GM19395 (cell line): ENCODE measurements around the gene APBA1.

Source experiments
- ATAC-seq: cut with Tn5 transposase; IDR thresholded peaks from one replicate; pipeline ENCODE4 v1.9.1; 2021; ENCODE audit warnings: mild to moderate bottlenecking, moderate library complexity; ENCODE audit not compliant: unreplicated experiment

The APBA1 gene

GRCh38 chr9:69535911-69536310 lies 136.3 kb downstream of the APBA1 start:
- no peak for ATAC-seq

- ATAC-seq = no peak
These were observed 136.8 kb downstream of the APBA1 start for GRCh38 chr9:69535286-69535832.

GRCh38 chr9:69532396-69532795 lies 139.8 kb downstream of the APBA1 start:
- no peak for ATAC-seq

- ATAC-seq = no peak
These were observed 144.7 kb downstream of the APBA1 start for GRCh38 chr9:69527454-69527853.

GRCh38 chr9:69526699-69527098 lies 145.5 kb downstream of the APBA1 start:
- no peak for ATAC-seq

- peak; percentile 97 for ATAC-seq
These were observed 152.5 kb downstream of the APBA1 start for GRCh38 chr9:69519470-69520240.

GRCh38 chr9:69516353-69517322 lies 155.5 kb downstream of the APBA1 start:
- no peak for ATAC-seq

- ATAC-seq = no peak
These were observed 156.4 kb downstream of the APBA1 start for GRCh38 chr9:69515810-69516209.

- no peak for ATAC-seq
These were observed 158.9 kb downstream of the APBA1 start for GRCh38 chr9:69513141-69513820.

- no peak for ATAC-seq
These were observed 168.1 kb downstream of the APBA1 start for GRCh38 chr9:69504058-69504457.

- ATAC-seq = no peak
These were observed 169.4 kb downstream of the APBA1 start for GRCh38 chr9:69502671-69503301.

- no peak for ATAC-seq
These were observed 171.3 kb downstream of the APBA1 start for GRCh38 chr9:69500896-69501295.

- ATAC-seq = no peak
These were observed 172.2 kb downstream of the APBA1 start for GRCh38 chr9:69499959-69500358.

GRCh38 chr9:69499407-69499806 lies 172.8 kb downstream of the APBA1 start:
- ATAC-seq = no peak

- ATAC-seq = no peak
These were observed 173.7 kb downstream of the APBA1 start for GRCh38 chr9:69498470-69498869.

- ATAC-seq = no peak
These were observed 174.4 kb downstream of the APBA1 start for GRCh38 chr9:69497816-69498215.

- no peak for ATAC-seq
These were observed 175.2 kb downstream of the APBA1 start for GRCh38 chr9:69496846-69497450.

- no peak for ATAC-seq
These were observed 176.9 kb downstream of the APBA1 start for GRCh38 chr9:69495296-69495695.

GRCh38 chr9:69494763-69495162 lies 177.4 kb downstream of the APBA1 start:
- ATAC-seq = no peak

GRCh38 chr9:69494208-69494607 lies 178.0 kb downstream of the APBA1 start:
- ATAC-seq = no peak
